Measurements from ENCODE around the gene MAPK7.

- no peak for TF ChIP-seq POLR2AphosphoS5 (IDR thresholded peaks at IDR 0.05; ENCODE audit: insufficient read depth, low read depth, low read length)
- TF ChIP-seq CTCF (IDR thresholded peaks at IDR 0.05; ENCODE audit: extremely low read depth in 1 of 2, insufficient read depth in 1 of 2, low read depth in 1 of 2, low read length in 2 of 2), result no peak
- no peak for TF ChIP-seq GATA2 (IDR thresholded peaks at IDR 0.05; ENCODE audit: insufficient read depth, insufficient read length, low read depth, low read length)
- no peak for TF ChIP-seq EZH2 (IDR thresholded peaks at IDR 0.05; ENCODE audit: borderline replicate concordance, low read depth, low read length, severe bottlenecking)
These were observed 9.1 kb upstream of the MAPK7 start for GRCh38 chr17:19369107-19369778.

Measured in endothelial cell of umbilical vein (primary cell).